GM10266 (cell line): ENCODE measurements around the gene CD69.
"Not testable (repeated sequence)": the region's sequence is repeated elsewhere in the genome, so short reads cannot be mapped to it uniquely, and the experiment has no call there.

Experiments
- DNase-seq: peaks from one replicate; pipeline ENCODE4 v3.0.0; 2012; ENCODE audit errors: extremely low spot score
- TF ChIP-seq, protein P1 (sequence below): IDR thresholded peaks from 2 replicates; pipeline ENCODE4 v1.5.1; 2012; ENCODE audit warnings: mild to moderate bottlenecking, low read depth; ENCODE audit not compliant: control insufficient read depth, insufficient read depth; ENCODE audit errors: missing control alignments

Gene CD69

DNA sequence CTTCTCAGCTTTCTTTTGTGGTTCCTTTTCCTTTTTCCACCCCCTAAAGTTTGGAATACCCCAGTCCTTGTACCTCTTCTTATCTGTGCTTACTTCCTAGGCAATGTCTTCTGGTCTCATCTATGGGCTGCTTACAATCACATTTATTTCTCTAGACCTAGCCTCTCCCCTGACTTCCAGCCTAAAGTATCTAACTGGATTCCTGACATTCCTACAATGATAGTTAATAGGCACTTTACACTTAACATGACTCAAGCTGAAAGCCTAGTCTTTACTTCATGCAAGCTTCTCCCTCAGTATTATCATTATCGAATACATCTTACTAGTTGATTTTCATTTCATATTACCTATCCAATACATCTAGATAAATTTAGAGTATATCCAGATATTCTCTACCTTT is 49.0 kb downstream of the CD69 start:
- TF ChIP-seq, protein P1, sequence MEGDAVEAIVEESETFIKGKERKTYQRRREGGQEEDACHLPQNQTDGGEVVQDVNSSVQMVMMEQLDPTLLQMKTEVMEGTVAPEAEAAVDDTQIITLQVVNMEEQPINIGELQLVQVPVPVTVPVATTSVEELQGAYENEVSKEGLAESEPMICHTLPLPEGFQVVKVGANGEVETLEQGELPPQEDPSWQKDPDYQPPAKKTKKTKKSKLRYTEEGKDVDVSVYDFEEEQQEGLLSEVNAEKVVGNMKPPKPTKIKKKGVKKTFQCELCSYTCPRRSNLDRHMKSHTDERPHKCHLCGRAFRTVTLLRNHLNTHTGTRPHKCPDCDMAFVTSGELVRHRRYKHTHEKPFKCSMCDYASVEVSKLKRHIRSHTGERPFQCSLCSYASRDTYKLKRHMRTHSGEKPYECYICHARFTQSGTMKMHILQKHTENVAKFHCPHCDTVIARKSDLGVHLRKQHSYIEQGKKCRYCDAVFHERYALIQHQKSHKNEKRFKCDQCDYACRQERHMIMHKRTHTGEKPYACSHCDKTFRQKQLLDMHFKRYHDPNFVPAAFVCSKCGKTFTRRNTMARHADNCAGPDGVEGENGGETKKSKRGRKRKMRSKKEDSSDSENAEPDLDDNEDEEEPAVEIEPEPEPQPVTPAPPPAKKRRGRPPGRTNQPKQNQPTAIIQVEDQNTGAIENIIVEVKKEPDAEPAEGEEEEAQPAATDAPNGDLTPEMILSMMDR, result no peak
- DNase-seq, result no peak

DNA sequence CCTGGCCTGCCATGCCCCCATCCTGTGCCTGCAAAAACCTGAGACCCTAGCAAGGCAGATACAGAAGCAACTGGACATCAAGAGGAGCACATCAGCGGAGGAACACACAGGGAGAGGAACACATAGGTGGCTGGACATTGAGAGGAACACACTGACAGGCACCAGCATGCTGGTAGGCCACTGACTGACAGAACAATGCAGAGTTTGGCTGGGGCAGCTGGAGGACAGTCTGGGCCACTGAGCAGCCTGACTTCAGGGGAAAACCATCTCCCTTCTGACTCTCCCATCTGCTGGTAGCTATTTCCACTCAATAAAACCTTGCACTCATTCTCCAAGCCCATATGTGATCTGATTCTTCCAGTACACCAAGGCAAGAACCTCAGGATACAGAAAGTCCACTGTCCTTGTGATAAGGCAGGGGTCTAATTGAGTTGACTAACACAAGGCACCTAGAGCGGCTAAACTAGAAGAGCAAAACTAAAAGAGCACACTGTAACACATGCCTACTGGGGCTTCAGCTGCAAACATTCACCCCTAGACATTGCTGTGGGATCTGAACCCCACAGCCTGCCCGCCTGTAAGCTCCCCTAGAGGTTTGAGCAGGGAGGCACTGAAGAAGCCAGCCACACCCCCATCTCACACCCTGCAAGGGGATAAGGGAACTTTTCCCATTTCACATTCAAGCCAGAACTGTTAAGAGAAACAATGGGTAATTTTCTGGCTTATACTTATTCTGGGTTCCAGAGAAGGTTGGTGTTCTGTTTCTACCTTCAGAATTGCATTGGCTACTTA is 49.9 kb downstream of the CD69 start:
- TF ChIP-seq, protein P1, result no peak
- DNase-seq, result no peak

DNA sequence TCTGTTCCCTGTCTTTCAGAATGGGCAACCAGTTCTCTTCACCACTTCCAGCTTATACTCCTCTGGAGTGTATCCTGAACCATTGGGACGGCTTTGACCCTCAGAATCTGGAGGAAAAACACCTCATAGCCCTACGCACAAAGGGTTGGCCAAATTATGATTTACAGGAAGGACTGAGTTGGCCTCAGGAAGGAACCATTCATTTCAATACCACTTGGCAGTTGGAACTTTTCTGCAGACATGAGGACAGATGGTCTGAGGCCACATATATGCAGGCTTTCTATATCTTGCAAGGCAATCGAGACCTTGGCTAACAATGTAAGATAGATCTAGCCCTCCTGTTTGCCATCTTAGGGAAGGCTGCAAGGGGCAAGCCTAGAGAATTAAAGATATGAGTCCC is 51.8 kb downstream of the CD69 start:
- no peak for DNase-seq
- TF ChIP-seq, protein P1, result no peak

DNA sequence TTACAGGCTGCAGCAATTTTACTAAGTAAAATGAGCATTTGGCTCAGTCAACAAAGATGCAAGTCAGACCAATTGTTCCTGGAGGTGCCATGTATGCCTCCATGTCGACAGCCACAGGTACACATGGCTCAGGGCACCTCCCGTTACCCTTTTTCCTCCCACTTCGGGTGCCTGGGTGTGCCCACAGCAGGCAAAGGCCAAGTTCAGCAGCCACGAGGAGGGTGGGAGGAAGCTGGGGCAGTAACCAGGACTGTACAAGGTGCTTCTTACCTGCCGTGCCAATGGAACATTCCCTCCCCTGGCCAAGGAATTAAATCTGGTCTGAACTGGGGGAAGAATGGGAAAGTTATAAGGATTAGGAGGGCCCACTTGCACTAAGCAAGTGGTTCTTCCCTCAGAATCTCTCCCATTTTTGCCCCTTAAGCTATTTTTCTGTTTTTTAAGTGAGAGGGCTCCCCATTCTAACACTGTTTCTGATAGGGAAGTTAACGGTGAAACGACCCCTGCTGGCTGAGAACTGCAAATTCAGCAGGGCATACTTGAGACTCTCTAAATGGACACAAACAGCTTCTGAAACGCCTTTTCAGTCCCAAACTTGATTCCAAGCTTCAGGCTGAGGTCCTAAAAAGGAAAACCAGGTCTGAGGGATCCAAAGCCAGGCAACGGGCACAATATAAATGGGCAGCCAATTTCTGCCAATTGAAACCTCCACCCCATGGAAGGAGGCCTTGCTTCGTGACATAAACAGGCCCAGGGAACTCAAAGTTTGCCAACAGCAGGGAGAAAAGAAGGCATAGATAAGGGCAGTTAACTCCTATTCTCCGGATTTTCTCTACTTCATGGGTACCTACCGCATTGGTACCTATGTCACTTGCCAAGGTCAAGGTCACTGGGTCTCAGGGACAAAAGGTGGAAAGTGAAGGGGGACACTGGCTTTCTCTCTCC is 52.6 kb downstream of the CD69 start:
- DNase-seq, result no peak
- TF ChIP-seq, protein P1, result peak; percentile 64

DNA sequence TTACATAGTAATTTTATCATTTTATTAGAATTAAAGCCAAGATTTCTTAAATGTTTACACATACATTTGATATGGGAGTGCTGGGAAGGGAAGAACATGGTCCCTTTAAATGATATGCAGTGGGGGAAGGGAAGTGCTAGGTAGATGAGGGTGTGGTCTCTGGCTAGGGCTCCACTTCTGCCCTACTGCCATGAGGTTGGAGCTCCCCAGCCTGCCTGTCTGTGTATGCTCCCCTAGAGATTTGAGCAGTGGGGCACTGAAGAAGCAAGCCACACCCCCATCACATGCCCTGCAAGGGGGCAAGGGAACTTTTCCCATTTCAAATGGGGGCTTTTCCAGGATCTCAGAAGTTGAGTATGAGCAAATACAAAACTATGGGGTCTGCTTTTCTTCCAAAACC is 53.3 kb downstream of the CD69 start:
- TF ChIP-seq, protein P1, result no peak
- DNase-seq, result no peak

DNA sequence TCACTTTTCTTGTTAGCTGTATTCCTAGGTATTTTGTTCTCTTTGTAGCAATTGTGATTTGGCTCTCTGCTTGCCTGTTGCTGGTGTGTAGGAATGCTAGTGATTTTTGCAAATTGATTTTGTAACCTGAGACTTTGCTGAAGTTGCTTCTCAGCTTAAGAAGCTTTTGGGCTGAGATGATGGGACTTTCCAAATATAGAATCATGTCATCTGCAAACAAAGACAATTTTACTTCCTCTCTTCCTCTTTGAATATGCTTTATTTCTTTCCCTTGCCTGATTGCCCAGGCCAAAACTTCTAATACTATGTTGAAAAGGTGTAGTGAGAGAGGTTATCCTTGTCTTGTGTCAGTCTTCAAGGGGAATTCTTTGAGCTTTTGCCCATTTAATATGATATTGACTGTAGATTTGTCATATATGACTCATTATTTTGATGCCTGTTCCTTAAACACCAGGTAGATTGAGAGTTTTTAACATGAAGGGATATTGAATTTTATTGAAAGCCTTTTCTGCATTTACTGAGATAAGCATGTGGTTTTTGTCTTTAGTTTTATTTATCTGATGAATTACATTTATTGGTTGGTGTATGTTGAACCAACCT is 54.5 kb downstream of the CD69 start:
- TF ChIP-seq, protein P1, result no peak
- DNase-seq, result no peak

DNA sequence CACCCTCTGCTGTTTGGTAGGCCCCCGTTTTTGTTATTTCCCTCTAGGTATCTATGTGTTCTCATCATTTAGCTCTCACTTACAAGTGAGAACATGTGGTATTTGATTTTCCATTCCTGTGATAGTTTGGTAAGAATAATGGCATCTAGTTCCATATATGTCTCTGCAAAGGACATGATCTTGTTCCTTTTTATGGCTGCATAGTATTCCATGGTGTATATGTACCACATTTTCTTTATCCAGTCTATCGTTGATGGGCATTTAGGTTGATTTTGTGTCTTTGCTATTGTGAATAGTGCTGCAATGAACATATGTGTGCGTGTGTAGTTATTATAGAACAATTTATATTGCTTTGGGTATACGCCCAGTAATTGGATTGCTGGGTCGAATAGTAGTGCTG is 56.1 kb downstream of the CD69 start:
- DNase-seq, result not testable (repeated sequence)
